WI38 (cell line): ENCODE results near the gene AHDC1.
"Not testable (repeated sequence)": the region's sequence is repeated elsewhere in the genome, so short reads cannot be mapped to it uniquely, and the experiment has no call there.

Experiments used
- H3K4me3 ChIP-seq: 2 replicates; pipeline ENCODE4 v1.5.1; 2011; ENCODE audit warnings: low read depth, mild to moderate bottlenecking, control low read depth, low read length
- CTCF ChIP-seq: IDR thresholded peaks from 2 replicates; pipeline ENCODE4 v1.5.1; 2012; ENCODE audit warnings: low read depth, mild to moderate bottlenecking, control low read depth, low read length

Gene AHDC1

GRCh38 chr1:27633298-27633610, 29.3 kb upstream of the AHDC1 start:
- no peak overlapping the region for H3K4me3 ChIP-seq
- TF ChIP-seq CTCF: no peak

GRCh38 chr1:27632387-27633297, 28.7 kb upstream of the AHDC1 start:
- TF ChIP-seq CTCF: no peak
- no peak overlapping the region for H3K4me3 ChIP-seq

GRCh38 chr1:27630859-27631491, 27.0 kb upstream of the AHDC1 start:
- no peak overlapping the region for H3K4me3 ChIP-seq
- no peak for TF ChIP-seq CTCF

- H3K4me3 ChIP-seq: no peak overlapping the region
- TF ChIP-seq CTCF: no peak
These were observed 24.8 kb upstream of the AHDC1 start for GRCh38 chr1:27628712-27629111.

GRCh38 chr1:27627733-27628132, 23.8 kb upstream of the AHDC1 start:
- H3K4me3 ChIP-seq: not testable (repeated sequence)

GRCh38 chr1:27627061-27627460, 23.1 kb upstream of the AHDC1 start:
- no peak overlapping the region for H3K4me3 ChIP-seq

More at GRCh38 chr1:27627061-27627460, 23.1 kb upstream of the AHDC1 start:
- no peak for TF ChIP-seq CTCF
